SJSA1 (cell line): ENCODE data around the gene RETREG2. TPM values are rescaled to one million over a fixed set of nuclear protein-coding genes. Genes with fewer than 3 reads are reported as not detected.

Experiments
- DNase-seq, 2 experiments: peaks; one replicate each; pipeline ENCODE4 v3.0.0-alpha.2; 2015 to 2020; ENCODE audit warnings: low spot score in 2 of 2, low read depth in 1 of 2
- H3K27ac ChIP-seq: fragments of 250-450 bp; sonication (Bioruptor Pico); 2 replicates; pipeline ENCODE4 v1.5.1; 2020; ENCODE audit warnings: mild to moderate bottlenecking, moderate library complexity
- H3K27me3 ChIP-seq: fragments of 250-450 bp; sonication (Bioruptor Pico); replicated peaks from 2 replicates; pipeline ENCODE4 v1.5.1; 2020; ENCODE audit warnings: mild to moderate bottlenecking, moderate library complexity
- H3K36me3 ChIP-seq: fragments of 250-450 bp; sonication (Bioruptor Pico); 2 replicates; pipeline ENCODE4 v1.5.1; 2020; ENCODE audit warnings: mild to moderate bottlenecking
- H3K4me1 ChIP-seq: fragments of 250-450 bp; sonication (Bioruptor Pico); replicated peaks from 2 replicates; pipeline ENCODE4 v1.6.1; 2021; ENCODE audit warnings: mild to moderate bottlenecking
- H3K4me3 ChIP-seq: fragments of 250-450 bp; sonication (Bioruptor Pico); 2 replicates; pipeline ENCODE4 v1.5.1; 2020; ENCODE audit warnings: mild to moderate bottlenecking
- H3K9me3 ChIP-seq: fragments of 250-450 bp; sonication (Bioruptor Pico); replicated peaks from 2 replicates; pipeline ENCODE4 v1.5.1; 2020; ENCODE audit warnings: mild to moderate bottlenecking
- total RNA-seq: library from RNA; depleted of rRNA; stranded (reverse); fragments of >200 nt; shearing (Covaris generic); gene quantifications from 2 replicates; pipeline ENCODE4 v1.2.3, GENCODE V29; 2014

The RETREG2 gene
- total RNA-seq, 1 experiment from 2014 or later = 37.6 TPM

DNA sequence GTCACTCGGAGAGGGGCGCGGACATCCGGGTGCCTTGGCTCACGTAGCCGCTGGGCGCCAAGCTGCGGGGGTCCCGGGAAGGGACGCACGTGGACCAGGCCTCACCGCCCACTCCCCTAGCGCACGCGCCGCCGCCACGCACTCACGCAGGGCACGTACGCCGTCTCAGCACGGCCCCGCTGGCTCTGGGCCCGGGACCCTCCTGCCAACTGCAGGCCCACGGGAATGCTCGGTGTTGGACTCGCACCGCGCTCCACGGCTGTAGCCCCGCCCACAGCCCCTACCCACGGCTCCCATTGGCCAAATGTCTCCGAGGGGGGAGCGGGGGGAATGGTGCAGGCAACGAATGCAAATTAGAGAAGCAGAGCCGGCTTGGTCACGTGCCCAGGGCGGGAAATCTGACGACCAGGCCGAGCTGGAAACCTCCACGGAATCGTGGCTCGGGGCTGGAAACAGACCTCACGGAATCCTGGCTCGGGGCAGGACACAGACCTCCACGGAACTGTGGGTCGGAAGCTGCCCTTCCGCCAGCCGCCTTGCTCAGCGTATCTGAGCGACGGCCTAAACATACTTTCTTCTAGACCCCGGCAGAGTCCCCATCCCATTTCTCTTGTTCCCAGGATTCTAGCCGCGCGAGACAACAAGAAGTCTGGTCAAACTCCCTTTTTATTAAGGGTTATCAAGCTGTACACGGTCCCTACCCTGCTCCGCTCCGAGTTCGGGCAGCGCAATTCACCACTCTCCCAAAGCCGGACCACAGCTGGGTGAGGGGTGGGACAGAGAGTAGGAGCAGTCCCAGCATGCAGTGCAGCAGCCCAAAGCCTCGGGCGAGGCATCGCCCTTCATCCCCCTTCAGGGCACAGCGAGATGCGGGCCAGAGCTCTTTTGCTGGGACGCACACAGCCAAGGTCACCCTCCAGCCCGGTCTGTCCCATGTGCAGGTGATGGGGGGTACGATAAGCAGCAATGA lies 40.9 kb downstream of the RETREG2 start, which contains the start of gene ABCB6:
Gene ABCB6 (minus strand): TSS at position 227 of the 970 bp plus-strand sequence. CDS start 285 bp downstream, outside the sequence.
- peak within 1 kb of the TSS; percentile 65 for H3K27ac ChIP-seq
- peaks cover 27% of the 10 kb centered on the region for H3K4me1 ChIP-seq
- DNase-seq = peak; percentile 90 to 96
- peaks cover 78% of the 10 kb centered on the region for H3K36me3 ChIP-seq
- no peaks in the 10 kb centered on the region for H3K27me3 ChIP-seq
- H3K9me3 ChIP-seq = no peaks in the 10 kb centered on the region
- peak within 1 kb of the TSS; percentile 42 for H3K4me3 ChIP-seq

DNA sequence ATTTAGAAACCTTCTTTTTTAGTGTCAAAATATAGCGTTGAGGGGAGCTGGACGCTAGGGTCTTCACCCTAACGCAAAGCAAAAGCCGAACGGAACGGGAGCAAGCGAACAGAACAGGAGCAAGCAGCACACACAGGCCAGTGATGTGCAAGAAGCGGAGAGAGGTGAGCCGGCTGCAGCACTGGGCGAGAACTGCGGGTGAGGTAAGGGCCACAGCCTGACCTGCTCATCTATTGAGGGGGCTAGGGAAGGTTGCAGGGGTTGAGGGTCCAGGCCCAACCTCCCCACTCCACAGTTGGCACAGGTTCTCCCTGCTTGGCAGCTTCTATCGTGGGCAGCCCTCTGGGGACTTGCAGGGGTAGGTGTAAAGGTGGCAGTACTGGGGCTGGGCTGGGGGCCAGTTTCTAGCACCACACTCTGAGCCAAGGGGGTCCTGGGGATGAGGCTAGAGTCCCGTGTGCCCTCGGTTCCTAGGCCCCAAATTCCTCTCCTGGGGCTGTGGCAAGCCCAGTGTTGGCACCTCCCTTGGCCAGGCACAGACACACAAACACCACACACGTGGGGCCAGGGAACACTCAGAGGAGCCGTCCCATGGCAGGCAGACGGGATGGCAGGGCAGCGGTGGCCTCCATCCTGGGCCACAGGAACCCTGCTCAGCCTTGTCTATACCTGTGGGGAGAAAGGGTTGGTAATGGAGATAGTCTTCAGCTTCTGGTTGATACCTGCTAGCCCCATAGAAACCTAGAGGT lies 41.9 kb downstream of the RETREG2 start:
- peaks cover 78% of the 10 kb centered on the region for H3K36me3 ChIP-seq
- no peaks in the 10 kb centered on the region for H3K27me3 ChIP-seq
- no peaks in the 10 kb centered on the region for H3K9me3 ChIP-seq
- peaks cover 27% of the 10 kb centered on the region for H3K4me1 ChIP-seq
- DNase-seq = no peak
- H3K4me3 ChIP-seq = no peak overlapping the region
- H3K27ac ChIP-seq = no peak overlapping the region

DNA sequence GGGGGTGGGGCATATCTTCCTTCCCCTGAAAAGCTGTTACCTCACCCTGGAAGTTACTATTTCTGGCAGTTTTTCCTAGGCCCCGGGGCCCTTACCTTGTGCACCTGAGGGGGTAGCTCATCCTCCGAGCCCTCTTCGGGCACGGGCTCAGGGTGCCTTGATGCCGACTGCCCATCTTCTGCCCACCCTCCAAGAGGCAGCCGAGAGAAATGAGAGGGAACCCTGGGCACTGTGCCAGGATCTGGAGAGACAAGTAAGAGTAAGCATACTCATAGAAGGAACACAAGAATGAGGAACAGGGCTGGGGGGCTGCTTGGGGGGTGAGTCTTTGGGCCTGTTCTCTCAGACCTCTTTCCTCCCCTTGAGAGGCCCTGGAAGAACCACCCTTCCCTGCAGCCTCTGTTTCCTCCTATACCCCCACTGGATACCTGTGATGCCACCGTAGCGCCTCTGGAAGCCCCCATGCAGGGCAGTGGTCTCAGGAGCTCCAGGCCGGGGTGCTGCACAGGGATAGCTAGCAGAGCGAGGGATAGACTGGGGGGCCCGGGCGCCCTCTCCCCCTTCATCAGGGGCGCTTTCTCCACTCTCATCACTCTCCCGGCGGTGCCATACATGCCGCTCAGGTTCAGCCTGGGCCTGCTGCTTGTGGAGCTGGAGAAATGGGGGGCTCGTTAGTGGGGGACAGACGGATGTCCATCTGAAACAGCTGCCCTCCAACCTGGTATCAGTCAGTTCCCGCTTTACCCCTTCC lies 42.8 kb downstream of the RETREG2 start:
- no peaks in the 10 kb centered on the region for H3K27me3 ChIP-seq
- H3K4me3 ChIP-seq = no peak overlapping the region
- DNase-seq = no peak
- peaks cover 77% of the 10 kb centered on the region for H3K36me3 ChIP-seq
- H3K27ac ChIP-seq = no peak overlapping the region
- H3K9me3 ChIP-seq = no peaks in the 10 kb centered on the region
- H3K4me1 ChIP-seq = peaks cover 27% of the 10 kb centered on the region

DNA sequence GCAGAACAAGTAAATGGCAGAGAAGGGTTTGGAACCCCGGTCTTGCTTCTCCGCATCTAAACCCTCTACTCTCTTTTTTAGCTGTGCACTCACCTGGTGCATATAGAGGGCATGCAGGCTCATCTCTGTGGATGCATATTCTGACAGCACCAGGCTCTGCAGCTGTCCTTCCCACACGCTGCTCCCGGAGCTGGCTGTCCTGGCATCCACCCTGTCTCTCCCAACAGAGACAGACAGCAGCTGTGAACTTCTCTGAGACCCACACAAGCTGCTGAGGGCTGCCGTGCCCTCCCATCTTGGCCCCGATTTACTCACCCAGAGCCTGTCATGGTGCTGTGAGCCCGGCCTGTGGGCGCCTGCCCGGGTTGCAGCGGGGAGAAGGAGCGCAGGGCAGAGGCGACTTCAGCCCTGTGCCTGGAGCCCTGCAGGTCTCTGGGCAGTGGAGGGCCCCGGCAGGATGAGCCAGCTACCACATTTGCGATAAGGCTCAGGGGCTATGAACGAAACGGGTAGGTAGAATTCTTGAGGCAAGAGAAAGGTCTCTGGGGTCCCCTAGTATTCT lies 44.0 kb downstream of the RETREG2 start:
- H3K4me1 ChIP-seq = peaks cover 25% of the 10 kb centered on the region
- no peak overlapping the region for H3K4me3 ChIP-seq
- H3K36me3 ChIP-seq = peaks cover 72% of the 10 kb centered on the region
- H3K27me3 ChIP-seq = no peaks in the 10 kb centered on the region
- DNase-seq = no peak
- H3K9me3 ChIP-seq = no peaks in the 10 kb centered on the region
- H3K27ac ChIP-seq = no peak overlapping the region

DNA sequence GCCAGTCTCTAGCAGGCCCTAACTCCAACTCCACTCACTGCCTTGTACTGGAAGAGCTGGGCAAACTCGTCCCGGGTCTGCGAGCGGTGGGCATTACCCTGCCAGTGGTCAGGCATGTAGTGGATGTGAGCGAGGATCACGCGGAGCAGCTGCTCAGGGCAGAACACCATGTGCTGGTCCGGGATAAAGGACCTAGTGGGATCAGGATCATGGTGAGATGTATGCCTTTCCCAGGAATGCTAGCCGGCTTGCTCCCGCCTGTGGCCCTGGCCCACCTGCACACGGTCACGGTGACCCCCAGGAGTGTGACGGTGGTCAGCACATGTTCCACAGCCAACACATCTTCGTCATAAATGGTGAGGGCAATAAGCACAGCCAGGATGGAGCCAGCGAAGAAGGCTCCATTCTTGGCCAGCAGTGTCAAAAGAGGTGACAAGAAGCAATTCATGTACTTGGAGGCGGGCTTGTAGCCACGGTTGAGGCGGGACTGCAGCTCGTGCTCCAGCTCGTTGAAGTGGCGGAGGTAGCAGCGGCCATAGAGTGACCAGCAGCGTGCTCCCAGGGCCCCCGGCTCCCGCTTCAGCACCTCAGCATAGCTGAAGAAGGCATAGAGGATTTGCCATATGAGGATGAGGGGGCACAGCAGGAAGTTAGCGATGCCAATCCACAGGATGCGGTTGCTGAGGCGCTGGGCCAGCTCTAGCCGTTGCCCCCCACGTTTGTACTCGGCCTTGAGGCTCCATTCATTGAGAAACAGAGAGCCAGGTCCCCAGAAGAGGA lies 45.9 kb downstream of the RETREG2 start:
- Histone ChIP-seq H3K4me1 (peaks cover 18% of the 10 kb centered on the region), H3K4me3 (no peak overlapping the region), H3K27ac (no peak overlapping the region), H3K36me3 (peaks cover 74% of the 10 kb centered on the region), H3K9me3 (no peaks in the 10 kb centered on the region), H3K27me3 (no peaks in the 10 kb centered on the region)
- DNase-seq = no peak

DNA sequence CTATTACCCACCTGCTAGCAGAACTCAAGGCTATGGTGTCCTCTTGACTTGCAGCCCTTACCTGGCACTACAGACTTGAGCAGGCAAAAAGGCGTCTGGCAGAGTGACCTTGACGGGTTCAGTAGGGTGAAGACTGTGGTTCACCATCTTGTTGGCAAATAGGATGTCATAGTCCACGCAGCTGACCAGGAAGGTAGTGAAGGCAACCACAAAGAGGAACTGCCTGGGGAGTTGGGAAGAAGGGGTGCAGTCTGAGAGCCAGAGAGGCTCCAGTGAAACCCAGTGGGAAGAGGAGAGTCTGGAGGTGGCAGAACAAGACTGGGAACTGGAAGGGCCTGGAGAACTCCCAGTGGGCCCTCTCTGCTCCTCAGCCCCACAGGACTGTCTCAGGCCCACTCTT lies 47.3 kb downstream of the RETREG2 start:
- no peak overlapping the region for H3K27ac ChIP-seq
- DNase-seq = no peak
- no peaks in the 10 kb centered on the region for H3K27me3 ChIP-seq
- peaks cover 65% of the 10 kb centered on the region for H3K36me3 ChIP-seq
- no peaks in the 10 kb centered on the region for H3K9me3 ChIP-seq
- H3K4me3 ChIP-seq = no peak overlapping the region
- peaks cover 13% of the 10 kb centered on the region for H3K4me1 ChIP-seq

DNA sequence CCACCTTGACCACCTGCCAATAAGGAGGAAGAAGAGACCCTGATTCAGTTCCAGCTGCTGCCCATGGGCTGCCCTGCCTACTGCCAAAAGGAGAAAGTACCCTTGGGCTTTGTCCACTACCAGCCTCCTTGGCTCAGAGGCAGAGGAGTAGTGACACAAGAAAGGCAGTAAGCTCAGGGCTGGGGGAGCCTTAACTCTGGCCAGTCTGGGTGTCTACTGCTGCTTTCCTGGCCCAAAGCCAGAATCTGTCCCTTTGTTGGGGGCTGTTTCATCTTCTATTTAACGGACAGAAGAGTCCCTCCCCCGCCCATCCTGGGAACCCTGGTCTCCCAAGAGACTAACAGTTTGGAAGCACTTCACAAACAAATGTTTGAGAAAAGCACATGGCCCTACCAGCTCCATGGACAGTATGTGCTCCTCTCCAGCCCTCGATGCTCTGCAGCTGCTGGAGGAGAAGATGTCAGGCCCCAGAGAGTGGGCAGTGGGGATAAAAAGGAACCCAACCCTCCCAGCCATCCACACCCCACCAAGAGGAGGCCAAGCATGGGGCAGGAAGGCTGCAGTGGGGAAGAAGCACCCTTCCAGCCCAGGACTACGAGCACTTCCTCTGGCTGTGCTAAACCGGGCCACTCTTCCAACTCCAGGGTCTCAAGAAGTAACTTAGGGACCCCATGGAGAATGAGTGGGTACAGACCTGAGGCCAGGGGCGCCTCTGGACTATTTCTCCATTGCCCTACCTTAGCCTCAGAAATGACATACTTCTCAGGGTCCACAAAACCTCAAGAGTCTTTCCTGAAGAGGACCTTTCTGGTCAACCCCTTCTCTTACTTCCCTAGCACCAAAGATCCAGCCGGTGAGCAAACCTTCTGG lies 50.2 kb downstream of the RETREG2 start:
- H3K9me3 ChIP-seq = no peaks in the 10 kb centered on the region
- no peak for DNase-seq
- H3K4me3 ChIP-seq = peak overlapping the region; percentile 82
- no peak overlapping the region for H3K27ac ChIP-seq
- peaks cover 52% of the 10 kb centered on the region for H3K36me3 ChIP-seq
- no peaks in the 10 kb centered on the region for H3K27me3 ChIP-seq
- peaks cover 19% of the 10 kb centered on the region for H3K4me1 ChIP-seq

DNA sequence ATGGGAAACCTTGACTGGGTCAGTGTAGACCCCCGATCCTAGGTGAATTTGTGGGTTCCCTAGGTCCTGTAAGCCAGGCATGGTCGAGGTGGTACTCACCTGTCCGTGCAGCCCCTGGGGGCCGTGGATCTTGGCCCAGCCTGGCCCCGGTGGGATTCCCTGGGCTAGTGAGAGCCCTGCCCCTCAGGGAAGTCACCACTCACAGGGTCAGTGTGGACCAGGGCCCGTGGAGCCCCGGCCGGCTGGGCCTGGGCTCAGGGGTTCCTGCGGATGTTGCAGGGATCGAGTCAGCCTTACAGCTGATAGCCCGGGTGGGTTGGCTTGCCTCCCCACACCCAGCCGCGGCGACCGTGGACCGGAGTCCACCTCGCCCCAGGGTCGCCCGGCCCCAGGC lies 50.8 kb downstream of the RETREG2 start:
- H3K36me3 ChIP-seq = peaks cover 52% of the 10 kb centered on the region
- no peaks in the 10 kb centered on the region for H3K27me3 ChIP-seq

DNA sequence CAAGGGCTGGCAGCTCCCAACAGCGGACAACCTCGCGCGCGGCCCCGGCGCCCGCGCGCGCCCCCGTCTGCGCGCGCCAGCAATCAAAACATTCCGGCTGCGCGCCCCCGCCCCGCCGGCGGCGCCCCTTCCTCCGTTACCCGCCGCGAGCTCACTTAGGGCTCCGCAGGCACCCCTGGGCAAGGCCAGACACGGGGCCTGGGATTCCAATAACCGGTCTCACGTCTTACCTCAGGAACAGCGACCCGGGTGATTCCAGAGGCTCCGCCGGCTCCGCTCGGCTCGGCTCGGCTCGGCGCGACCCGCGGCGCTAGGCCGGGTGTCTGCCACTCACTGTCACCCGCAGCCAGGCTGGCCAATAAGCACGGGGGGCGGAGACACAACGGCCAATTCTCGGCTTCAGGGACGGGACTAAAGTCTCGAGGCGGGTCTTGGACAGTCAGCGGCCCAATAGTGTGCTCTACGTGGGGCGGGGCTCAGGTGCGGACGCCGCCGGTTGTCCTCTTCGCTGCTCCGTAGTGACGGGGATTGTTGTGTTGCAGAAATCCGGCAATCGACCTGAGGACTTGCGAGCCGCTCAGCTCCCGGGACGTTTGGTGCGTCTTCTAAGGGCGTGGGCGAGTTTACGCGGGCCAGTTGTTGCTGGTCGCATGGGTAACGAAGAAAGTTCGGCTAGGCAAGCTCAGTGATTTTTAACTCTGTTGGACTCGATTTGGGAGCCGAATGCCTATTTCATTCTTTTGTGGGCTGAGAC lies 51.4 kb downstream of the RETREG2 start, which contains the start of the genes ANKZF1 and ATG9A:
Gene ANKZF1 (plus strand): TSS at position 502 of the 754 bp plus-strand sequence. CDS start 452 bp downstream, outside the sequence.
Gene ATG9A (minus strand): TSS at position 332 of the 754 bp plus-strand sequence. CDS start 1,612 bp downstream, outside the sequence.
- H3K27me3 ChIP-seq = no peaks in the 10 kb centered on the region
- H3K27ac ChIP-seq = peak within 1 kb of the TSS; percentile 82
- peaks cover 52% of the 10 kb centered on the region for H3K36me3 ChIP-seq
- H3K9me3 ChIP-seq = no peaks in the 10 kb centered on the region
- DNase-seq = peak; percentile 97 to 99
- peaks cover 19% of the 10 kb centered on the region for H3K4me1 ChIP-seq
- H3K4me3 ChIP-seq = peak within 1 kb of the TSS; percentile 82

More for the DNA sequence above, 50.8 kb downstream of the RETREG2 start:
- Histone ChIP-seq H3K27ac (peak overlapping the region; percentile 82), H3K4me3 (peak overlapping the region; percentile 82), H3K9me3 (no peaks in the 10 kb centered on the region), H3K4me1 (peaks cover 19% of the 10 kb centered on the region)
- no peak for DNase-seq

DNA sequence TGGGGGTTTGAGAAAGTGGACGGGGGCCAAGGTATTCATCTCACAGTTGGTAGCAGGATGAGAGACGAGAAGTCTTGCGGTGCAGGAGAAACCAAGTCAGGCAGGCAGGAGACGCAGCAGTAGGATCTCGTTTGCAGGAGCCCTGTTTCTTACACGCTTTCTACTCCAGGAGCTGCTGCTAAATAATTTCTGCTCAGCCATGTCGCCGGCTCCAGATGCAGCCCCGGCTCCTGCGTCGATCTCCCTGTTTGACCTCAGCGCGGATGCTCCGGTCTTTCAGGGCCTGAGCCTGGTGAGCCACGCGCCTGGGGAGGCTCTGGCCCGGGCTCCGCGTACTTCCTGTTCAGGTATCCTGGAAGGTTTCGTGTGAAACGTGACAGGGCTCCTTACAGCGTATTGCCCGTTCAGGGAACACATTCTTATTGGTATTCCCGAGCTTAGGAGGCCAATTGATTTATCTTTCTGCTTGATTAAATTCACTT lies 52.0 kb downstream of the RETREG2 start:
- Histone ChIP-seq H3K4me1 (peaks cover 19% of the 10 kb centered on the region), H3K4me3 (peak overlapping the region; percentile 82), H3K9me3 (no peaks in the 10 kb centered on the region), H3K27me3 (no peaks in the 10 kb centered on the region), H3K36me3 (peaks cover 52% of the 10 kb centered on the region), H3K27ac (peak overlapping the region; percentile 82)
- no peak for DNase-seq

DNA sequence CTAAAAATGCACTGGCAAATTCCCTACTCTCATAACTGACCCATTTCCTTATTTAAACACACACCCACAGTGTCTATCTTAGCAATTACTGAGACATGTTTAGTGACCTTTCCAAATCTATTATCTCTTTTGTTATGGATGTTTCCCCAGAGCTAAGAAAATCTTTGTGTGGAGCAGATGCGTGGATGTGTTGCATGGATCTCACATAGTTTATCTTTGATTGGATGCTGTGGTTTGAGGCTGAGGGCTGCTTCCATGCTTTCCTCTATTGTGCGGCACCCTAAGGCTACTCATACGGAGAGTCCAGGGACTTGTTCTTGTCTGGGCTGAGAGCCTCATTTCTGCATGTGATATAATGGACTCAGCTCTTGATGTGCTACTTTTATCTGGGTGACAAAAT lies 56.3 kb downstream of the RETREG2 start:
- Histone ChIP-seq H3K4me1 (peaks cover 7% of the 10 kb centered on the region), H3K36me3 (peaks cover 54% of the 10 kb centered on the region), H3K27ac (no peak overlapping the region), H3K9me3 (no peaks in the 10 kb centered on the region), H3K27me3 (no peaks in the 10 kb centered on the region), H3K4me3 (no peak overlapping the region)
- DNase-seq = no peak
